HG03108 (cell line): Measurements from ENCODE around the gene VSTM2L.

Experiments used
- ATAC-seq: cut with Tn5 transposase; IDR thresholded peaks from one replicate; pipeline ENCODE4 v1.9.1; 2021; ENCODE audit warnings: moderate library complexity; ENCODE audit not compliant: unreplicated experiment

Gene VSTM2L

GRCh38 chr20:37936041-37936440, 33.1 kb downstream of the VSTM2L start:
- no peak for ATAC-seq

GRCh38 chr20:37936451-37936850, 33.5 kb downstream of the VSTM2L start:
- ATAC-seq = no peak

- no peak for ATAC-seq
Observed at GRCh38 chr20:37937686-37938085, 34.8 kb downstream of the VSTM2L start.

- no peak for ATAC-seq
Observed at GRCh38 chr20:37938181-37938750, 35.3 kb downstream of the VSTM2L start.

DNA sequence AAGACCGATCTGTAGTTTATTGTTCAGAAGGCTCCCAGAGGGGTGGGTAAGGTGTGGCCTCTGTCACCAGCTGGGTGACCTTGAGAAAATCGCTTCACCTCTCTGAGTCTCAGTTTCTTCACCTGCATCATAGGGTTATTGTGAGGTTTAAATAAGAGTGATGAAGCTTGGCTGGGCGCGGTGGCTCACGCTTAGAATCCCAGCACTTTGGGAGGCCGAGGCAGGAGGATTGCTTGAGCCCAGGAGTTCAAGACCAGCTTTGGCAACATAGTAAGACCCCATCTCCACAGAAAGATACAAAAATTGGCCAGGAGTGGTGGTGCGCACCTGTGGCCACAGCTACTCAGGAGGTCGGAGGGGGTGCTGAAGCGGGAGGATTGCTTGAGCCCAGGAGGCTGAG, 36.0 kb downstream of the VSTM2L start:
- ATAC-seq = no peak

DNA sequence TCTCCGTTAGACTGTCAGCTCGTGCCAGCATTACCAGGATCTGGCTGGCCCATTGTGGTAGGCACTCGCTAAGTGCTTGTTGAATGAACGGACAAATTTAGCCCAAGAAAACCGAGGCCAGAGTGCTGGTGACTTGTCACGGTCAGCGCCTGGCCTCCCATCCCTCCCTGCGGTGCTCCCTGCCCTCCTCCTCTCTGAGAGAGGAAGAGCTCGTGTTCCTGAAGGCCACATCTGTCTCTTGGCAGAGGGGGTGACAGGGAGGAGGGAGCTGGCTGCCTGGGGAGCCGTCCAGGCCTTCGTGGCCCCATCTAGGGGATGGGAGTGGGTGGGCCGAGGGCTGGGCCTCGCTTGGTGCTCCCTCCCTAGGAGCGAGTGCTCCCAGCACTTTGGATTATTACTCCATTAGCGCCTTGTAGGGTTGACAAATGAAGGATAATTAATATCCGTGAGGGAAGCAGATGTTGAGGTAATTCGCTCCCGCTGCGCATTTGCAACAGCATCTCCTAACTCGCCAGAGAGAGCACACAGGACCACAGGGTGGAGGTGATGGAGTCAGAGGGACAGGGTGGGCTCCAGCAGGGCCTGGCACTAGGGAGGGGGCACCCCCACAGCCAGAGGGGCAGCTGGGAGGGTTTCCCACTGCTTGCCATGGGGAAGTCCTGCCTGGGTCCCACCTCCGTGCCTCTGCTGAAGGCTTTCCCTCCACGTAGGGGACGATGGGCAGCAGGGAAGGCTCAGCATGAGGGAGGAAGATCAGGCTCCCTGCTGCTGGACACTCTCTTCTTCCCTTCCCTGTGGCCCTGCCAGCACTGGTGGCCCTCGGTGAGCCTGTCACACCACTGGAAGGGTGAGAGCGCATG, 37.0 kb downstream of the VSTM2L start:
- no peak for ATAC-seq

DNA sequence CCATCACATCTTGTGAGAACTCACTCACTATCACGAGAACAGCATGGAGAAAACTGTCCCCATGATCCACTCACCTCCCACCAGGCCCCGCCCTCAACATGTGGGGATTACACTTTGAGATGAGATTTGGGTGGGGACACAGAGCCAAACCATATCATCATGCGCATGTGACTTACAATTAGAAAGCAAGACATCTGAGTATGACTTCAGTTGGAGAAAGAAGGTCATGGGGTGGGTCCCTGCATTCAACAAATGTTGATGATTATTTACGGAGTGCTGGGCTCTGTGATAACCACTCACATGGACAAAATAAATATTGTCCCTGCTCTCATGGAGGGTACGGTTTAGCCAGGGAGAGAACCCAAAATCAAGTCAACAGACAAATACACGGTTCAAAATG, 37.9 kb downstream of the VSTM2L start:
- no peak for ATAC-seq

DNA sequence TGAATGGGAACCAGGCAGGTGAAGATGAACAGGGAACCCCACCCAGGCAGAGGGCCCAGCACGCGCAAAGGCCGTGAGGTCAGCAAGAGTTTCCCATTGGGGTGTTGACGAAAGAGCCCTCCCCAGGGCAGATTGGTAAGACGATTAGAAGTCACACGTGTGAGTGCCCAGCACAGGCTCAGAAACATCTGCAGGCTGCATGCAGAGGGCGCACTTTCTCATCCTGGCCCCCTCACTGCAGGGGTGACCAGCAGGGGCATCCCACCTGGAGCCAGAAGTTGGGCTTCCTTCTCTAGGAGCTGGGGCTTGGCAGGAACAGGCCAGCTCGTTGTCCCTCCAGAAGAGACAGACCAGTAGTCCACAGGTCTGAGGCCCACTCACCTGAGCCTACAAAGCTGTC, 38.4 kb downstream of the VSTM2L start:
- no peak for ATAC-seq

GRCh38 chr20:37941992-37942391, 39.1 kb downstream of the VSTM2L start:
- no peak for ATAC-seq

- no peak for ATAC-seq
Observed at GRCh38 chr20:37943033-37943432, 40.1 kb downstream of the VSTM2L start.

- ATAC-seq = no peak
Observed at GRCh38 chr20:37943501-37944455, 40.9 kb downstream of the VSTM2L start.

- ATAC-seq = no peak
Observed at GRCh38 chr20:37944456-37944981, 41.6 kb downstream of the VSTM2L start.

DNA sequence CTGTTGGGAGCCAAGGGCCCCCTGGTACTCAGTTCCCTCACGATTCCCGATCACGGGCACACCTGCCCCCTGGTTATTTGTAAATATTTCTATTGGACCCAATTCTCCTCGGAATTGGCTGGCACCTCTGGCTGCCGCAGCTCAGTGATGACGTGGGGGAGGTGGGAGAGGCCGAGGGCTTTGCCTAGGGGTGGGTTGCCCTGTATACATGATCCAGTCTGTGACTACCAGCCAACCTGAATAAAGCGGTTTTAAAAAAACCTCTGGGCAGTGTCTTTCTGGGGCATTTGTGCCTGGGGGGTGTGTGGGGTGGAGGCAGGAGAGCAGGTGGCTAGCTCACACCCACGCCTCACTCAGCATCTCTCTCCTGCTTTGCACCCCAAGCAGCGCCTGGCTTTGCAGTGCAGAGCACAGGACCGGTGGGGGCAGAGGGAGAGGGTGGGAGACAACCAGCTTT, 42.2 kb downstream of the VSTM2L start:
- no peak for ATAC-seq

GRCh38 chr20:37946946-37947345, 44.0 kb downstream of the VSTM2L start:
- ATAC-seq = no peak

DNA sequence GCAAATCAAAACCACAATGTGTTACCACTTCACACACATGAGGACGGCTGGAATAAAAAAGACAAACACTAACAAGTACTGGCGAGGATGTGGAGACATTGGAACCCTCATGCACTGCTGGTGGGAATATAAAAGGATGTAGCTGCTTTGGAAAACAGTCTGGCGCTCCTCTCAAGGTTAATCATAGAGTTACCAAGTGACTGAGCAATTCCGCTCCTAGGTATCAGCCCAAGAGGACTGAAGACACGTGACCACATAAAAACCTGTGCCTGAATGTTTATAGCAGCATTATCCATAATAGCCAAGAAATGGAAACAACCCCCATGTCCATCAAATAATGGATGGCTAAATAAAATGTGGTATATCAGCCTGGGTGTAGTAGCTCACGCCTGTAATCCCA, 45.0 kb downstream of the VSTM2L start:
- ATAC-seq = no peak

DNA sequence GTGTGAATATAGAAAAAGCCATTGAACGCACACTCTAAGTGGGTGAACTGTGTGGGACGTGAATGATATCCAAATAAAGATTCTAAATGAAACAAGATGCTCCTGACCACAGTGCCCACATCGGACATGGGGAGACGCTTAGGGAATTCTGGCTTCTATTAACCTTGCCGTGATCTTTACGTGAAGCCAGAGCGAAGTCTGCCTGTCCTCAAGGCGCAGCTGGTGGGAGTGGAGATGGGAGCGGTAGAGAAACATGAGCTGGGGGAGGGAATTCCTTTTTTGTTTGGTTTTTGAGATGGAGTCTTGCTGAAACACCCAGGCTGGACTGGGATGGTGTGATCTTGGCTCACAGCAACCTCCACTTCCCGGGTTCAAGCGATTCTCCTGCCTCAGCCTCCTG, 46.0 kb downstream of the VSTM2L start:
- ATAC-seq = no peak

DNA sequence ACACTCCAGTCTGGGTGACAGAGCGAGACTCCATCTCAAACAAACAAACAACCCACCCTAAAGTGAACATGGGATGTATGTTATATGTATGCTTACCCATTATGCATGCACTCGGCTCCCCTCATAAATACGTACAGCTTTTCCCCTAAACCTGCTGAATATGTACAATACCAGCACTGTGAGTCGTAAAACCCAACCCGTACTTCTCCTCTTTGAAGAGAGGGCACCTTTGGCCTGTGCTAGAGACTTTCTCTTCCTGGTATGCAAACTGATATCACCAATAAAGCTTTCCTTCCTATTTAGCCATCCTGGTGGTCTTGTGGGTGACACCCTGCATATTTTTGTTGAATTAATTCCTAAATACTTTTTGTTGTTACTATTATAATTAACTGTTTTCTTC, 51.3 kb downstream of the VSTM2L start:
- ATAC-seq = no peak

GRCh38 chr20:37954626-37955025, 51.7 kb downstream of the VSTM2L start:
- no peak for ATAC-seq

DNA sequence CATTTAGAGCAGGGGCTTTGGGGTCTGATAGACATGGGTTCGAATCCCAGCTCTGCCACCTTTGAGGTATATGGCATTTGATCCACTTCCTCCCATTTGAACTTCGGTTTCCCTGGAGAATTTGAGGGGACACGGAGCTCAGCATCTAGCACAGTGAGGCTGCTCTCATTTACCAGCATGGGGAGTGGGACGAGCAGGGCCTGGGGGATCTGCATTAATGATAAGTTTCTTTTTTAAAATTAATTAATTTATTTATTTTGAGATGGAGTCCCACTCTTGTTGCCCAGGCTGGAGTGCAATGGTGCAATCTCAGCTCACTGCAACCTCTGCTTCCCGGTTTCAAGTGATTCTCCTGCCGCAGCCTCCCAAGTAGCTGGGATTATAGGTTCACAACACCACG, 52.6 kb downstream of the VSTM2L start:
- ATAC-seq = no peak

DNA sequence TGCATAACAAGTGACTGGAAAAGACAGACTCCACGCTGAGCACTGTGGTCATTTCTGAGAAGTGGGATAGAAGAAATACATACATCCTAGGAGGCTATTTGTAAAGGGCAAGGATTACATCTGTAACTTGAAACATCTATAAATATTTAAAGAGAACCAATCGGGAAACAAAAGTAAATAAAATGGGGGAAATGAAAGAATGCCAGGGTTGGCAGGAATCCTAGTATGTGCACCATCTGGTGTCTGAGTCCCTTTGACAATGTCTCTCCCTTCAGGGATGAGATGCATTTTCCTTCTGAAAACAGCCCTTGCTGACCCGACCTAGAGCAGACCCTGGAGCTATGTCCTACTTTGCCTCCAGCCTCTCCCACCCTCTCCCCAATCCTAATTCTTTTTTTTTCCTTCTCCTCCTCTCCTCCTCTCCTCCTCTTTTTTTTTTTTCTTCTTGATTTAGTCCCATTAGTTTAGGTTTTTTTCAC, 53.2 kb downstream of the VSTM2L start:
- ATAC-seq = no peak
